HUES6 (cell line): Measurements from ENCODE around the gene CCDC88C.

Source experiments
- H3K27ac ChIP-seq: 2 replicates; pipeline ENCODE4 v1.7.0; 2013; ENCODE audit warnings: low read depth, mild to moderate bottlenecking, low read length, inconsistent platforms
- H3K27me3 ChIP-seq: 2 replicates; pipeline ENCODE4 v1.6.1; 2013; ENCODE audit warnings: low read length; ENCODE audit not compliant: control insufficient read depth, insufficient read depth
- H3K36me3 ChIP-seq: 2 replicates; pipeline ENCODE4 v1.6.1; 2013; ENCODE audit warnings: low read length; ENCODE audit not compliant: control insufficient read depth, insufficient read depth
- H3K4me1 ChIP-seq: 2 replicates; pipeline ENCODE4 v1.6.1; 2013; ENCODE audit warnings: low read length; ENCODE audit not compliant: control insufficient read depth, insufficient read depth
- H3K4me3 ChIP-seq: 2 replicates; pipeline ENCODE4 v1.5.1; 2013; ENCODE audit warnings: low read depth, low read length
- H3K9ac ChIP-seq: one replicate; pipeline ENCODE4 v1.6.1; 2013; ENCODE audit warnings: mild to moderate bottlenecking, low read length
- H3K9me3 ChIP-seq: 2 replicates; pipeline ENCODE4 v1.6.1; 2013; ENCODE audit warnings: low read depth, low read length; ENCODE audit not compliant: control insufficient read depth, insufficient read depth

Gene CCDC88C

GRCh38 chr14:91350483-91350812, 67.2 kb downstream of the CCDC88C start:
- Histone ChIP-seq H3K4me3 (no peak overlapping the region), H3K9ac (no peak overlapping the region), H3K36me3 (no peaks in the 10 kb centered on the region), H3K27me3 (no peaks in the 10 kb centered on the region), H3K27ac (no peak overlapping the region), H3K9me3 (no peaks in the 10 kb centered on the region), H3K4me1 (peaks cover 33% of the 10 kb centered on the region; the same call in 1 of the 2 replicates)

GRCh38 chr14:91349481-91350074, 68.0 kb downstream of the CCDC88C start:
- no peaks in the 10 kb centered on the region for H3K9me3 ChIP-seq
- H3K27ac ChIP-seq: no peak overlapping the region; the same call in 1 of the 2 replicates
- H3K36me3 ChIP-seq: no peaks in the 10 kb centered on the region
- no peak overlapping the region for H3K4me3 ChIP-seq
- H3K4me1 ChIP-seq: peaks cover 33% of the 10 kb centered on the region; the same call in 1 of the 2 replicates
- no peaks in the 10 kb centered on the region for H3K27me3 ChIP-seq
- no peak overlapping the region for H3K9ac ChIP-seq

GRCh38 chr14:91348845-91349465, 68.7 kb downstream of the CCDC88C start:
- Histone ChIP-seq H3K4me3 (no peak overlapping the region), H3K9ac (no peak overlapping the region), H3K27ac (no peak overlapping the region; the same call in 1 of the 2 replicates), H3K9me3 (no peaks in the 10 kb centered on the region), H3K4me1 (peaks cover 33% of the 10 kb centered on the region; the same call in 1 of the 2 replicates), H3K27me3 (no peaks in the 10 kb centered on the region), H3K36me3 (no peaks in the 10 kb centered on the region)

GRCh38 chr14:91346838-91347173, 70.8 kb downstream of the CCDC88C start:
- Histone ChIP-seq H3K27me3 (no peaks in the 10 kb centered on the region), H3K27ac (no peak overlapping the region), H3K4me3 (no peak overlapping the region), H3K36me3 (no peaks in the 10 kb centered on the region), H3K4me1 (peaks cover 19% of the 10 kb centered on the region; the same call in 1 of the 2 replicates), H3K9ac (no peak overlapping the region), H3K9me3 (no peaks in the 10 kb centered on the region)

- no peak overlapping the region for H3K9ac ChIP-seq
- no peak overlapping the region for H3K4me3 ChIP-seq
- no peak overlapping the region for H3K27ac ChIP-seq
- no peaks in the 10 kb centered on the region for H3K9me3 ChIP-seq
- peaks cover 14% of the 10 kb centered on the region for H3K36me3 ChIP-seq
- H3K4me1 ChIP-seq: peaks cover 8% of the 10 kb centered on the region; the same call in 1 of the 2 replicates
- no peaks in the 10 kb centered on the region for H3K27me3 ChIP-seq
Measured at GRCh38 chr14:91344096-91344495, 73.5 kb downstream of the CCDC88C start.

GRCh38 chr14:91343051-91343450, 74.6 kb downstream of the CCDC88C start:
- no peak overlapping the region for H3K27ac ChIP-seq
- H3K9me3 ChIP-seq: no peaks in the 10 kb centered on the region
- H3K9ac ChIP-seq: no peak overlapping the region
- H3K27me3 ChIP-seq: no peaks in the 10 kb centered on the region
- peaks cover 25% of the 10 kb centered on the region for H3K36me3 ChIP-seq
- H3K4me1 ChIP-seq: no peaks in the 10 kb centered on the region
- no peak overlapping the region for H3K4me3 ChIP-seq

GRCh38 chr14:91342206-91342760, 75.3 kb downstream of the CCDC88C start:
- no peaks in the 10 kb centered on the region for H3K9me3 ChIP-seq
- H3K4me3 ChIP-seq: no peak overlapping the region
- H3K4me1 ChIP-seq: no peaks in the 10 kb centered on the region
- H3K27ac ChIP-seq: no peak overlapping the region
- H3K9ac ChIP-seq: no peak overlapping the region
- no peaks in the 10 kb centered on the region for H3K27me3 ChIP-seq
- H3K36me3 ChIP-seq: peaks cover 32% of the 10 kb centered on the region

GRCh38 chr14:91341751-91342154, 75.9 kb downstream of the CCDC88C start:
- Histone ChIP-seq H3K27me3 (no peaks in the 10 kb centered on the region), H3K4me1 (no peaks in the 10 kb centered on the region), H3K27ac (no peak overlapping the region), H3K9ac (no peak overlapping the region), H3K36me3 (peaks cover 35% of the 10 kb centered on the region), H3K9me3 (no peaks in the 10 kb centered on the region), H3K4me3 (no peak overlapping the region)

- Histone ChIP-seq H3K9me3 (no peaks in the 10 kb centered on the region), H3K4me1 (no peaks in the 10 kb centered on the region), H3K27me3 (no peaks in the 10 kb centered on the region), H3K36me3 (peaks cover 39% of the 10 kb centered on the region), H3K4me3 (no peak overlapping the region), H3K27ac (no peak overlapping the region), H3K9ac (no peak overlapping the region)
Measured at GRCh38 chr14:91341334-91341733, 76.3 kb downstream of the CCDC88C start.

GRCh38 chr14:91339671-91340369, 77.8 kb downstream of the CCDC88C start:
- H3K9ac ChIP-seq: no peak overlapping the region
- no peaks in the 10 kb centered on the region for H3K4me1 ChIP-seq
- no peak overlapping the region for H3K27ac ChIP-seq
- H3K9me3 ChIP-seq: no peaks in the 10 kb centered on the region
- peaks cover 45% of the 10 kb centered on the region for H3K36me3 ChIP-seq
- H3K27me3 ChIP-seq: no peaks in the 10 kb centered on the region
- no peak overlapping the region for H3K4me3 ChIP-seq

GRCh38 chr14:91339076-91339475, 78.5 kb downstream of the CCDC88C start:
- H3K27me3 ChIP-seq: no peaks in the 10 kb centered on the region
- H3K4me3 ChIP-seq: no peak overlapping the region
- no peak overlapping the region for H3K27ac ChIP-seq
- no peaks in the 10 kb centered on the region for H3K9me3 ChIP-seq
- peaks cover 45% of the 10 kb centered on the region for H3K36me3 ChIP-seq
- no peaks in the 10 kb centered on the region for H3K4me1 ChIP-seq
- H3K9ac ChIP-seq: no peak overlapping the region
